Activated B cell treated with CpG ODN at 0.5 μM for 24 hours (primary cell): ENCODE measurements around the gene OTUD3. TPM values are rescaled to one million over a fixed set of nuclear protein-coding genes. Genes with fewer than 3 reads are reported as not detected.

Experiments used
- ATAC-seq: fragments of 200-7000 bp; cut with Tn5 transposase; one replicate; pipeline ENCODE4 v1.10.0; 2021; ENCODE audit warnings: low read depth, mild to moderate bottlenecking, moderate library complexity
- CTCF ChIA-PET: fragments of 350-600 bp; sonication (Branson Sonifier 250); formaldehyde crosslinking; loops from one replicate; lab custom pipeline; 2021; ENCODE audit warnings: antibody characterized with exemption; lab: Charles Lee
- POLR2A ChIA-PET: fragments of 350-600 bp; sonication (Branson Sonifier 250); formaldehyde crosslinking; loops from one replicate; lab custom pipeline; 2021; ENCODE audit warnings: antibody characterized with exemption; lab: Charles Lee
- DNase-seq: peaks from one replicate; pipeline ENCODE4 v3.0.0; 2022
- H3K27ac Mint-ChIP-seq: one replicate; pipeline ENCODE4 v1.8.0; 2020; ENCODE audit warnings: mixed read lengths
- H3K27me3 Mint-ChIP-seq: one replicate; pipeline ENCODE4 v1.8.0; 2021; ENCODE audit warnings: mixed read lengths
- H3K36me3 Mint-ChIP-seq: one replicate; pipeline ENCODE4 v1.8.0; 2021; ENCODE audit warnings: low read depth, mixed read lengths
- H3K4me1 Mint-ChIP-seq: one replicate; pipeline ENCODE4 v1.8.0; 2021; ENCODE audit warnings: mixed read lengths
- H3K4me3 Mint-ChIP-seq: one replicate; pipeline ENCODE4 v1.8.0; 2020; ENCODE audit warnings: mild to moderate bottlenecking, mixed read lengths
- H3K9me3 Mint-ChIP-seq: one replicate; pipeline ENCODE4 v1.8.0; 2020; ENCODE audit warnings: mixed read lengths
- CTCF ChIP-seq: fragments of 200-600 bp; IDR thresholded peaks from one replicate; pipeline ENCODE4 v1.8.0; 2022; ENCODE audit warnings: antibody characterized with exemption, mild to moderate bottlenecking
- intact Hi-C: fragments of 100-400 bp; cut with micrococcal nuclease; formaldehyde crosslinking; loops from one replicate; pipeline ENCODE4 v1.15.1; 2024
- total RNA-seq: library from RNA; stranded (reverse); gene quantifications from 2 replicates; pipeline ENCODE4 v1.2.3, GENCODE V29; 2022

Gene OTUD3
- total RNA-seq: 13.2 and 14.2 TPM in 2 replicates

GRCh38 chr1:19882111-19883071, at the start of gene OTUD3:
TSS of gene OTUD3 (plus strand) at chr1:19882395. CDS start at chr1:19882514, 119 bp downstream.
- ChIA-PET CTCF (interaction anchor here (1.9 kb wide), 1 partner anchor 34 kb away, joined by 11 read pairs; no protein-coding TSS in a partner anchor), POLR2A (interaction anchor here (0.6 to 1.4 kb wide), 5 partner anchors 12 to 318 kb away, joined by 3 to 5 read pairs (median 3); no protein-coding TSS in a partner anchor)
- peak; percentile 96 for ATAC-seq
- intact Hi-C loops: loop anchor here (1.0 to 10.0 kb wide), 3 partner anchors 84 to 612 kb away; partner anchors contain the start of gene TMCO4
- H3K27ac Mint-ChIP-seq: peak within 1 kb of the TSS; percentile 84
- TF ChIP-seq CTCF: peak; percentile 64
- peaks cover 30% of the 10 kb centered on the region for H3K4me1 Mint-ChIP-seq
- no peaks in the 10 kb centered on the region for H3K9me3 Mint-ChIP-seq
- peak within 1 kb of the TSS; percentile 87 for H3K4me3 Mint-ChIP-seq
- H3K36me3 Mint-ChIP-seq: peaks cover 9% of the 10 kb centered on the region
- peak; percentile 90 for DNase-seq
- peaks cover 5% of the 10 kb centered on the region for H3K27me3 Mint-ChIP-seq

GRCh38 chr1:19835578-19835977, 46.6 kb upstream of the OTUD3 start:
- DNase-seq: no peak
- Mint-ChIP-seq H3K27ac (no peak overlapping the region), H3K9me3 (no peaks in the 10 kb centered on the region), H3K27me3 (peaks cover 30% of the 10 kb centered on the region), H3K4me1 (no peaks in the 10 kb centered on the region), H3K36me3 (no peaks in the 10 kb centered on the region), H3K4me3 (no peak overlapping the region)
- ATAC-seq: no peak
- CTCF ChIA-PET: no interaction called here
- intact Hi-C loops: no loop called here
- TF ChIP-seq CTCF: no peak
- POLR2A ChIA-PET: no interaction called here

GRCh38 chr1:19837866-19838265, 44.3 kb upstream of the OTUD3 start:
- Mint-ChIP-seq H3K4me3 (no peak overlapping the region), H3K27ac (no peak overlapping the region), H3K9me3 (no peaks in the 10 kb centered on the region), H3K4me1 (no peaks in the 10 kb centered on the region), H3K36me3 (no peaks in the 10 kb centered on the region), H3K27me3 (peaks cover 20% of the 10 kb centered on the region)
- CTCF ChIA-PET: interaction anchor here (0.7 kb wide), 1 partner anchor 39 kb away, joined by 3 read pairs; no protein-coding TSS in a partner anchor
- POLR2A ChIA-PET: no interaction called here
- ATAC-seq (no peak), DNase-seq (no peak)
- no peak for TF ChIP-seq CTCF
- intact Hi-C loops: no loop called here

- intact Hi-C loops: no loop called here
- TF ChIP-seq CTCF: no peak
- no peak for DNase-seq
- no peak overlapping the region for H3K4me3 Mint-ChIP-seq
- H3K27ac Mint-ChIP-seq: no peak overlapping the region
- ChIA-PET POLR2A (no interaction called here), CTCF (no interaction called here)
- H3K27me3 Mint-ChIP-seq: peaks cover 21% of the 10 kb centered on the region
- no peaks in the 10 kb centered on the region for H3K4me1 Mint-ChIP-seq
- no peaks in the 10 kb centered on the region for H3K36me3 Mint-ChIP-seq
- no peaks in the 10 kb centered on the region for H3K9me3 Mint-ChIP-seq
- ATAC-seq: no peak
Measured at GRCh38 chr1:19840228-19840627, 42.0 kb upstream of the OTUD3 start.
